ENCODE results near the gene CMTM6.
"Not testable (repeated sequence)": the region's sequence is repeated elsewhere in the genome, so short reads cannot be mapped to it uniquely, and the experiment has no call there.

CMTM6 gene

GRCh38 chr3:32440611-32441350 lies 61.9 kb downstream of the CMTM6 start:
- no peak for DNase-seq

GRCh38 chr3:32439421-32439820 lies 63.2 kb downstream of the CMTM6 start:
- DNase-seq: not testable (repeated sequence)

- DNase-seq: no peak
These were observed 63.9 kb downstream of the CMTM6 start for GRCh38 chr3:32438596-32439344.

GRCh38 chr3:32437896-32438295 lies 64.8 kb downstream of the CMTM6 start:
- no peak for DNase-seq

- DNase-seq: no peak
These were observed 65.8 kb downstream of the CMTM6 start for GRCh38 chr3:32436816-32437189.

GRCh38 chr3:32435911-32436815 lies 66.5 kb downstream of the CMTM6 start:
- no peak for DNase-seq

- no peak for DNase-seq
These were observed 68.4 kb downstream of the CMTM6 start for GRCh38 chr3:32434206-32434605.

- no peak for DNase-seq
These were observed 69.7 kb downstream of the CMTM6 start for GRCh38 chr3:32432711-32433530.

GRCh38 chr3:32432045-32432710 lies 70.5 kb downstream of the CMTM6 start:
- no peak for DNase-seq

- no peak for DNase-seq
These were observed 71.2 kb downstream of the CMTM6 start for GRCh38 chr3:32431481-32431880.

All from right hindlimb (tissue), 1 donor.